ENCODE results near the gene ETFBKMT.

- TF ChIP-seq POLR2AphosphoS5 (IDR thresholded peaks at IDR 0.05), result no peak
- TF ChIP-seq CTCF (IDR thresholded peaks at IDR 0.05), result no peak
- no peak for TF ChIP-seq POLR2A (IDR thresholded peaks at IDR 0.05)
- no peak for TF ChIP-seq EP300 (IDR thresholded peaks at IDR 0.05)
Measured at GRCh38 chr12:31620311-31620710, 39.2 kb upstream of the ETFBKMT start.
